Skeletal muscle satellite cell (primary cell): Measurements from ENCODE around the gene SPAG4.

ENCODE experiments used
- H3K27me3 ChIP-seq: 2 replicates; pipeline ENCODE4 v1.7.0; 2013; ENCODE audit warnings: low read length; ENCODE audit not compliant: control insufficient read depth, insufficient read depth
- H3K36me3 ChIP-seq: 2 replicates; pipeline ENCODE4 v1.7.0; 2013; ENCODE audit warnings: mild to moderate bottlenecking, control low read depth, low read length; ENCODE audit not compliant: insufficient read depth
- H3K4me1 ChIP-seq: 2 replicates; pipeline ENCODE4 v1.7.0; 2013; ENCODE audit warnings: low read length; ENCODE audit not compliant: control insufficient read depth, insufficient read depth
- H3K4me2 ChIP-seq: 2 replicates; pipeline ENCODE4 v1.7.0; 2013; ENCODE audit warnings: mild to moderate bottlenecking, low read length
- H3K4me3 ChIP-seq: 2 replicates; pipeline ENCODE4 v1.7.0; 2013; ENCODE audit warnings: low read length
- H3K9ac ChIP-seq: 2 replicates; pipeline ENCODE4 v1.7.0; 2013; ENCODE audit warnings: mild to moderate bottlenecking, low read depth, low read length, moderate library complexity
- H3K9me3 ChIP-seq: replicated peaks from 2 replicates; pipeline ENCODE4 v1.7.0; 2013; ENCODE audit warnings: mild to moderate bottlenecking, control low read depth, low read length

SPAG4 gene

GRCh38 chr20:35650632-35651031, 35.0 kb downstream of the SPAG4 start:
- peaks cover 44% of the 10 kb centered on the region for H3K36me3 ChIP-seq
- no peaks in the 10 kb centered on the region for H3K9me3 ChIP-seq
- H3K9ac ChIP-seq, result no peak overlapping the region
- no peaks in the 10 kb centered on the region for H3K4me1 ChIP-seq
- no peak overlapping the region for H3K4me2 ChIP-seq
- no peaks in the 10 kb centered on the region for H3K27me3 ChIP-seq
- no peak overlapping the region for H3K4me3 ChIP-seq

GRCh38 chr20:35651958-35652357, 36.3 kb downstream of the SPAG4 start:
- H3K9ac ChIP-seq, result no peak overlapping the region
- no peaks in the 10 kb centered on the region for H3K9me3 ChIP-seq
- H3K36me3 ChIP-seq, result peaks cover 44% of the 10 kb centered on the region
- no peaks in the 10 kb centered on the region for H3K27me3 ChIP-seq
- no peaks in the 10 kb centered on the region for H3K4me1 ChIP-seq
- no peak overlapping the region for H3K4me3 ChIP-seq
- H3K4me2 ChIP-seq, result no peak overlapping the region

- Histone ChIP-seq H3K9me3 (no peaks in the 10 kb centered on the region), H3K9ac (no peak overlapping the region), H3K36me3 (peaks cover 42% of the 10 kb centered on the region), H3K4me1 (no peaks in the 10 kb centered on the region), H3K4me2 (no peak overlapping the region), H3K4me3 (no peak overlapping the region), H3K27me3 (no peaks in the 10 kb centered on the region)
Measured at GRCh38 chr20:35652641-35653429, 37.2 kb downstream of the SPAG4 start.

- H3K4me2 ChIP-seq, result no peak overlapping the region
- H3K4me1 ChIP-seq, result no peaks in the 10 kb centered on the region
- H3K4me3 ChIP-seq, result no peak overlapping the region
- H3K27me3 ChIP-seq, result no peaks in the 10 kb centered on the region
- no peaks in the 10 kb centered on the region for H3K9me3 ChIP-seq
- H3K9ac ChIP-seq, result no peak overlapping the region
- H3K36me3 ChIP-seq, result peaks cover 42% of the 10 kb centered on the region
Measured at GRCh38 chr20:35653430-35653734, 37.8 kb downstream of the SPAG4 start.

- Histone ChIP-seq H3K4me1 (no peaks in the 10 kb centered on the region), H3K4me3 (no peak overlapping the region), H3K9ac (no peak overlapping the region), H3K27me3 (no peaks in the 10 kb centered on the region), H3K4me2 (no peak overlapping the region), H3K36me3 (peaks cover 42% of the 10 kb centered on the region), H3K9me3 (no peaks in the 10 kb centered on the region)
Measured at GRCh38 chr20:35653893-35654292, 38.3 kb downstream of the SPAG4 start.

- H3K36me3 ChIP-seq, result peaks cover 42% of the 10 kb centered on the region
- no peaks in the 10 kb centered on the region for H3K4me1 ChIP-seq
- H3K4me3 ChIP-seq, result no peak overlapping the region
- H3K9ac ChIP-seq, result no peak overlapping the region
- H3K9me3 ChIP-seq, result no peaks in the 10 kb centered on the region
- no peaks in the 10 kb centered on the region for H3K27me3 ChIP-seq
- no peak overlapping the region for H3K4me2 ChIP-seq
Measured at GRCh38 chr20:35654415-35654814, 38.8 kb downstream of the SPAG4 start.

- Histone ChIP-seq H3K27me3 (no peaks in the 10 kb centered on the region), H3K36me3 (peaks cover 27% of the 10 kb centered on the region)
Measured at GRCh38 chr20:35657271-35657670, 41.6 kb downstream of the SPAG4 start.

GRCh38 chr20:35660122-35660937, 44.7 kb downstream of the SPAG4 start:
- no peak overlapping the region for H3K4me3 ChIP-seq
- H3K4me2 ChIP-seq, result peak overlapping the region; percentile 99
- no peaks in the 10 kb centered on the region for H3K27me3 ChIP-seq
- H3K36me3 ChIP-seq, result peaks cover 1% of the 10 kb centered on the region
- H3K9ac ChIP-seq, result no peak overlapping the region
- H3K4me1 ChIP-seq, result peaks cover 31% of the 10 kb centered on the region
- H3K9me3 ChIP-seq, result no peaks in the 10 kb centered on the region

More at GRCh38 chr20:35657271-35657670, 41.6 kb downstream of the SPAG4 start:
- Histone ChIP-seq H3K4me1 (peaks cover 22% of the 10 kb centered on the region), H3K4me2 (no peak overlapping the region), H3K9ac (no peak overlapping the region), H3K4me3 (no peak overlapping the region), H3K9me3 (no peaks in the 10 kb centered on the region)

- H3K4me3 ChIP-seq, result peak overlapping the region; percentile 89
- H3K27me3 ChIP-seq, result no peaks in the 10 kb centered on the region
- H3K9ac ChIP-seq, result no peak overlapping the region
- H3K4me1 ChIP-seq, result peaks cover 31% of the 10 kb centered on the region
- H3K36me3 ChIP-seq, result no peaks in the 10 kb centered on the region
- H3K4me2 ChIP-seq, result peak overlapping the region; percentile 99
- no peaks in the 10 kb centered on the region for H3K9me3 ChIP-seq
Measured at GRCh38 chr20:35661053-35661452, 45.4 kb downstream of the SPAG4 start.

- H3K9ac ChIP-seq, result peak overlapping the region; percentile 93
- no peaks in the 10 kb centered on the region for H3K36me3 ChIP-seq
- H3K4me1 ChIP-seq, result peaks cover 31% of the 10 kb centered on the region
- peak overlapping the region; percentile 99 for H3K4me2 ChIP-seq
- H3K4me3 ChIP-seq, result peak overlapping the region; percentile 89
- H3K9me3 ChIP-seq, result no peaks in the 10 kb centered on the region
- H3K27me3 ChIP-seq, result no peaks in the 10 kb centered on the region
Measured at GRCh38 chr20:35661908-35662307, 46.3 kb downstream of the SPAG4 start.

GRCh38 chr20:35662551-35662950, 46.9 kb downstream of the SPAG4 start:
- peak overlapping the region; percentile 99 for H3K4me2 ChIP-seq
- peak overlapping the region; percentile 89 for H3K4me3 ChIP-seq
- H3K9ac ChIP-seq, result peak overlapping the region; percentile 93
- H3K9me3 ChIP-seq, result no peaks in the 10 kb centered on the region
- peaks cover 31% of the 10 kb centered on the region for H3K4me1 ChIP-seq
- H3K36me3 ChIP-seq, result no peaks in the 10 kb centered on the region
- no peaks in the 10 kb centered on the region for H3K27me3 ChIP-seq
